Esophagus squamous epithelium (tissue), 5 donors: ENCODE data around the gene CTNND2. TPM values are rescaled to one million over a fixed set of nuclear protein-coding genes. Genes with fewer than 3 reads are reported as not detected.

Source experiments
- DNase-seq: peaks from one replicate; lab custom pipeline; 2025; lab: John Stamatoyannopoulos, UW
- H3K27ac ChIP-seq, 4 donors: fragments of 200-600 bp; sonication (generic); one replicate each; pipeline ENCODE4 v1.5.1; 2016 to 2019; ENCODE audit warnings: mild to moderate bottlenecking in 1 of 4
- H3K27me3 ChIP-seq, 4 donors: fragments of 200-600 bp; sonication (generic); 1 replicate in 3 of 4; 2 replicates in 1 of 4; pipeline versions ENCODE4 v1.5.1 to v1.6.0; 2017 to 2021; ENCODE audit warnings: antibody characterized with exemption in 1 of 4
- H3K36me3 ChIP-seq, 3 donors: fragments of 200-600 bp; sonication (generic); one replicate each; pipeline ENCODE4 v1.5.1; 2016 to 2019
- H3K4me1 ChIP-seq, 3 donors: fragments of 200-600 bp; sonication (generic); one replicate each; pipeline ENCODE4 v1.5.1; 2017 to 2019
- H3K4me3 ChIP-seq, 4 donors: fragments of 200-600 bp; sonication (generic); 1 replicate in 3 of 4; 2 replicates in 1 of 4; pipeline ENCODE4 v1.5.1; 2016 to 2019; ENCODE audit warnings: mild to moderate bottlenecking in 2 of 4, moderate library complexity in 1 of 4
- H3K9me3 ChIP-seq, 3 donors: fragments of 200-600 bp; sonication (generic); one replicate each; pipeline ENCODE4 v1.5.1; 2016 to 2019
- CTCF ChIP-seq, 6 experiments: fragments of 450-650 bp in 4 of 6; fragments of 200-600 bp in 2 of 6; sonication (generic) in 2 of 6; IDR thresholded peaks; one replicate each; pipeline ENCODE4 v1.5.1; 2016 to 2019; ENCODE audit warnings: antibody characterized with exemption in 6 of 6, mild to moderate bottlenecking in 4 of 6, moderate library complexity in 4 of 6
- POLR2A ChIP-seq, 4 donors: fragments of 450-650 bp; IDR thresholded peaks; one replicate each; pipeline ENCODE4 v1.6.1; 2017; ENCODE audit warnings: antibody characterized with exemption in 4 of 4, mild to moderate bottlenecking in 4 of 4, moderate library complexity in 3 of 4
- WGBS, 2 donors: methylation state at CpG; one replicate each; pipeline ENCODE4 v1.1.5; 2018; 5-methylcytosine and 5-hydroxymethylcytosine counted together
- intact Hi-C: fragments of 100-400 bp; cut with DNase I; formaldehyde crosslinking; loops from one replicate; pipeline ENCODE4 v1.15.0; 2022
- total RNA-seq, 4 donors: library from RNA; depleted of rRNA; stranded (reverse); fragments of >200 nt; gene quantifications; one replicate each; pipeline ENCODE4 v1.1.0, GENCODE V29; 2016
- donor health status: DM: yes; HTN: yes; CAD: no.

CTNND2 gene
- total RNA-seq, 4 donors from 2014 or later = 0.38 to 0.50 TPM; not detected in 2

GRCh38 chr5:11385251-11385900, 518.9 kb downstream of the CTNND2 start:
- intact Hi-C loops = no loop called here
- TF ChIP-seq POLR2A (IDR thresholded peaks at IDR 0.05) = no peak
- no peak for TF ChIP-seq CTCF (IDR thresholded peaks at IDR 0.05)
- 15 to 17% methylated on average over 9 to 12 of the region's 33 CpGs for WGBS, 2 donors
- DNase-seq = no peak
- Histone ChIP-seq H3K4me1 (peaks cover 3 to 12% (median 6%) of the 10 kb centered on the region in 3 donors), H3K36me3 (no peaks in the 10 kb centered on the region), H3K9me3 (no peaks in the 10 kb centered on the region), H3K27me3 (peaks cover 0 to 64% (median 2%) of the 10 kb centered on the region in 4 donors), H3K27ac (no peak overlapping the region), H3K4me3 (peak overlapping the region in 3 of 4 donors; percentile 23 to 56 (median 38))

- Histone ChIP-seq H3K27ac (no peak overlapping the region), H3K9me3 (no peaks in the 10 kb centered on the region), H3K27me3 (peaks cover 0 to 66% (median 2%) of the 10 kb centered on the region in 4 donors), H3K36me3 (no peaks in the 10 kb centered on the region), H3K4me1 (peaks cover 3 to 12% (median 6%) of the 10 kb centered on the region in 3 donors), H3K4me3 (peak overlapping the region; percentile 5 to 56 (median 30))
- 4 to 12% methylated on average over 12 to 13 of the region's 96 CpGs for WGBS, 2 donors
- TF ChIP-seq POLR2A (IDR thresholded peaks at IDR 0.05) (no peak), CTCF (IDR thresholded peaks at IDR 0.05) (no peak)
- no peak for DNase-seq
- intact Hi-C loops = no loop called here
Measured at GRCh38 chr5:11384441-11385250, 519.6 kb downstream of the CTNND2 start.

- peaks cover 3 to 12% (median 6%) of the 10 kb centered on the region in 3 donors for H3K4me1 ChIP-seq
- intact Hi-C loops = no loop called here
- no peak overlapping the region for H3K4me3 ChIP-seq
- peaks cover 0 to 64% (median 2%) of the 10 kb centered on the region in 4 donors for H3K27me3 ChIP-seq
- no peak for TF ChIP-seq CTCF (IDR thresholded peaks at IDR 0.05)
- TF ChIP-seq POLR2A (IDR thresholded peaks at IDR 0.05) = no peak
- H3K36me3 ChIP-seq = no peaks in the 10 kb centered on the region
- H3K9me3 ChIP-seq = no peaks in the 10 kb centered on the region
- DNase-seq = no peak
- 73 to 76% methylated on average over 7 of the region's 7 CpGs for WGBS, 2 donors
- no peak overlapping the region for H3K27ac ChIP-seq
Measured at GRCh38 chr5:11383506-11384095, 520.6 kb downstream of the CTNND2 start.

- no peaks in the 10 kb centered on the region for H3K36me3 ChIP-seq
- H3K4me3 ChIP-seq = no peak overlapping the region
- H3K27ac ChIP-seq = no peak overlapping the region
- no peak for DNase-seq
- 81% methylated on average over 5 of the region's 5 CpGs for WGBS, 2 donors
- no peaks in the 10 kb centered on the region for H3K9me3 ChIP-seq
- intact Hi-C loops = no loop called here
- TF ChIP-seq CTCF (IDR thresholded peaks at IDR 0.05) (no peak), POLR2A (IDR thresholded peaks at IDR 0.05) (no peak)
- H3K4me1 ChIP-seq = no peaks in the 10 kb centered on the region
- peaks cover 0 to 18% (median 0%) of the 10 kb centered on the region in 4 donors for H3K27me3 ChIP-seq
Measured at GRCh38 chr5:11378461-11378860, 525.8 kb downstream of the CTNND2 start.
